MM.1S (cell line): ENCODE data around the gene WDR62.

Experiments
- DNase-seq: peaks from one replicate; pipeline ENCODE4 v3.0.0-alpha.2; 2015
- H2AFZ ChIP-seq: fragments of 300-600 bp; sonication (generic); 2 replicates; pipeline ENCODE4 v1.6.0; 2016; ENCODE audit warnings: antibody characterized with exemption, low read length
- H3F3A ChIP-seq: fragments of 300-600 bp; sonication (generic); 2 replicates; pipeline ENCODE4 v1.6.1; 2016; ENCODE audit warnings: mild to moderate bottlenecking, antibody characterized with exemption, low read length, moderate library complexity, mixed read lengths; ENCODE audit not compliant: insufficient read depth
- H3K27ac ChIP-seq: fragments of 300-600 bp; sonication (generic); 2 replicates; pipeline ENCODE4 v1.5.1; 2016; ENCODE audit warnings: mild to moderate bottlenecking, low read length
- H3K27me3 ChIP-seq: fragments of 300-600 bp; sonication (generic); replicated peaks from 2 replicates; pipeline ENCODE4 v1.6.0; 2016; ENCODE audit warnings: low read length; ENCODE audit not compliant: insufficient read depth
- H3K36me3 ChIP-seq: fragments of 300-600 bp; sonication (generic); replicated peaks from 2 replicates; pipeline ENCODE4 v1.6.1; 2016; ENCODE audit warnings: mild to moderate bottlenecking, low read length, mixed read lengths; ENCODE audit not compliant: insufficient read depth
- H3K4me1 ChIP-seq: fragments of 300-600 bp; sonication (generic); 2 replicates; pipeline ENCODE4 v1.6.1; 2016; ENCODE audit warnings: low read length, mixed read lengths
- H3K4me2 ChIP-seq: fragments of 300-600 bp; sonication (generic); 2 replicates; pipeline ENCODE4 v1.6.0; 2016; ENCODE audit warnings: low read depth, low read length
- H3K4me3 ChIP-seq: fragments of 300-600 bp; sonication (generic); 2 replicates; pipeline ENCODE4 v1.5.1; 2016; ENCODE audit warnings: low read length, mixed read lengths
- H3K79me2 ChIP-seq: fragments of 300-600 bp; sonication (generic); 2 replicates; pipeline ENCODE4 v1.6.1; 2016; ENCODE audit warnings: mixed run types, low read length, mixed read lengths
- H3K9ac ChIP-seq: fragments of 300-600 bp; sonication (generic); 2 replicates; pipeline ENCODE4 v1.6.1; 2016; ENCODE audit warnings: low read length, mixed read lengths
- H3K9me2 ChIP-seq: fragments of 300-600 bp; sonication (generic); replicated peaks from 2 replicates; pipeline ENCODE4 v1.6.1; 2016; ENCODE audit warnings: mild to moderate bottlenecking, low read length, mixed read lengths; ENCODE audit not compliant: insufficient read depth
- H3K9me3 ChIP-seq: fragments of 300-600 bp; sonication (generic); replicated peaks from 2 replicates; pipeline ENCODE4 v1.6.1; 2016; ENCODE audit warnings: mild to moderate bottlenecking, low read length, mixed read lengths; ENCODE audit not compliant: insufficient read depth
- H4K20me1 ChIP-seq: fragments of 300-600 bp; sonication (generic); 2 replicates; pipeline ENCODE4 v1.6.1; 2016; ENCODE audit warnings: mild to moderate bottlenecking, low read length, moderate library complexity, mixed read lengths; ENCODE audit not compliant: insufficient read depth
- EZH2 ChIP-seq: fragments of 300-600 bp; sonication (generic); optimal IDR thresholded peaks from 2 replicates; pipeline ENCODE3; 2017; ENCODE audit warnings: low read depth, mild to moderate bottlenecking, antibody characterized with exemption, low read length, mixed read lengths
- EZH2phosphoT487 ChIP-seq: fragments of 300-600 bp; sonication (generic); IDR thresholded peaks from 2 replicates; pipeline ENCODE4 v1.6.1; 2018; ENCODE audit warnings: antibody characterized with exemption, low read length
- TF ChIP-seq, protein P1 (sequence below): fragments of 300-600 bp; sonication (generic); IDR thresholded peaks from 2 replicates; pipeline ENCODE4 v1.5.1; 2016; ENCODE audit warnings: antibody characterized with exemption, low read length, mixed read lengths

Gene WDR62

GRCh38 chr19:36136964-36137686 is 82.4 kb downstream of the WDR62 start:
- Histone ChIP-seq H3K4me2 (peak overlapping the region; percentile 99), H3K36me3 (no peaks in the 10 kb centered on the region), H3K9ac (peak overlapping the region; percentile 62), H3F3A (peaks cover 35% of the 10 kb centered on the region), H3K9me3 (no peaks in the 10 kb centered on the region), H4K20me1 (no peaks in the 10 kb centered on the region), H2AFZ (peak overlapping the region; percentile 89), H3K27ac (peak overlapping the region; percentile 85), H3K9me2 (no peaks in the 10 kb centered on the region), H3K4me1 (peaks cover 21% of the 10 kb centered on the region), H3K27me3 (no peaks in the 10 kb centered on the region), H3K79me2 (peaks cover 20% of the 10 kb centered on the region), H3K4me3 (peak overlapping the region; percentile 57)
- peak; percentile 35 for DNase-seq
- TF ChIP-seq EZH2, result no peak

- peaks cover 35% of the 10 kb centered on the region for H3F3A ChIP-seq
- H3K27me3 ChIP-seq, result no peaks in the 10 kb centered on the region
- peaks cover 21% of the 10 kb centered on the region for H3K4me1 ChIP-seq
- peaks cover 29% of the 10 kb centered on the region for H3K79me2 ChIP-seq
- no peaks in the 10 kb centered on the region for H3K9me3 ChIP-seq
- H2AFZ ChIP-seq, result peak overlapping the region; percentile 98
- TF ChIP-seq, protein P1, sequence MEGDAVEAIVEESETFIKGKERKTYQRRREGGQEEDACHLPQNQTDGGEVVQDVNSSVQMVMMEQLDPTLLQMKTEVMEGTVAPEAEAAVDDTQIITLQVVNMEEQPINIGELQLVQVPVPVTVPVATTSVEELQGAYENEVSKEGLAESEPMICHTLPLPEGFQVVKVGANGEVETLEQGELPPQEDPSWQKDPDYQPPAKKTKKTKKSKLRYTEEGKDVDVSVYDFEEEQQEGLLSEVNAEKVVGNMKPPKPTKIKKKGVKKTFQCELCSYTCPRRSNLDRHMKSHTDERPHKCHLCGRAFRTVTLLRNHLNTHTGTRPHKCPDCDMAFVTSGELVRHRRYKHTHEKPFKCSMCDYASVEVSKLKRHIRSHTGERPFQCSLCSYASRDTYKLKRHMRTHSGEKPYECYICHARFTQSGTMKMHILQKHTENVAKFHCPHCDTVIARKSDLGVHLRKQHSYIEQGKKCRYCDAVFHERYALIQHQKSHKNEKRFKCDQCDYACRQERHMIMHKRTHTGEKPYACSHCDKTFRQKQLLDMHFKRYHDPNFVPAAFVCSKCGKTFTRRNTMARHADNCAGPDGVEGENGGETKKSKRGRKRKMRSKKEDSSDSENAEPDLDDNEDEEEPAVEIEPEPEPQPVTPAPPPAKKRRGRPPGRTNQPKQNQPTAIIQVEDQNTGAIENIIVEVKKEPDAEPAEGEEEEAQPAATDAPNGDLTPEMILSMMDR, result no peak
- TF ChIP-seq EZH2 (no peak), EZH2phosphoT487 (no peak)
- peak overlapping the region; percentile 92 for H3K27ac ChIP-seq
- peak overlapping the region; percentile 95 for H3K9ac ChIP-seq
- H3K36me3 ChIP-seq, result peaks cover 9% of the 10 kb centered on the region
- DNase-seq, result no peak
- H3K4me3 ChIP-seq, result peak overlapping the region; percentile 99
- no peaks in the 10 kb centered on the region for H4K20me1 ChIP-seq
- H3K4me2 ChIP-seq, result peak overlapping the region; percentile 91
- no peaks in the 10 kb centered on the region for H3K9me2 ChIP-seq
Measured at GRCh38 chr19:36139120-36139472, 84.4 kb downstream of the WDR62 start.

DNA sequence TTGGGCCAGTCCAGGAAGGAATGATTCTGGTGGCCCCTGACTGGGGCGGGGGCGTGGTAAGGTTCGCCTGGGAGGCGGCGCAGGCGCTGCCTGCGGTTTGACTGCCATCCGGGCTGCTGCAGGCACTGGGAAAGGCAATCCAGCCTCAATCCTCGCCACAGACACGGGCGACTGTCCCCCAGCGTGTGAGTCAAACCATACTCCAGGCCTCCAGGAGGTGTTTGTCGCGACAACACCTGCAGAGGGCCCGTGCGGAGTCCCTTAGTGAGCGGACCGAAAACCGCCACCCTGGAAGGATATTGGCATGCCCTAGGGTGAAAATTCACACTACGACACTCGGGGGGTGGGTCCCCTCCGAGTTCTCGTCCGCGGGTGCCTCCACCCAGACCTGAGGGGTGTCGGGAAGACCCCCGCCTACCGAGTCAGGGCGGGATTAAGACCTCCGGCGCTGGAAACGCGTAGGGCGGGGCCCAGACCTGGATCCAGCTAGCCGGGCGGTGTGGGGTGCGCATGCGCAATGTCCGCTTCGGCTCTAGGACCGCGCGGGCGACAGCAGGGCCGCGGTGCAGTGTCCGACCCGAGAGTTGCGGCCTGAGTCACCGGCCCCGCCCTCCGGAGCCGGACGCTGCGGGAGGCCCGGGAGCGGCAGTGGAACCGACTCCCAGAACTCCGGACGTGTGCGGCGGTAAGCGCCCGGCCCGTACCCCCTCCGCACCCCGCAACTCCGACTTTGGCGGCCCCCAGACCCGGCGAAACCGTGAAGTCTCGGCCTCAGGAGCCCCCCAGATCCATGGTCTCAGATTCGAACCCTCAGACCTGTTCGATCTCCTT is 85.0 kb downstream of the WDR62 start, which contains the start of gene CAPNS1:
Gene CAPNS1 (plus strand): TSS at position 594 of the 831 bp plus-strand sequence. CDS start 946 bp downstream, outside the sequence.
- Histone ChIP-seq H3K9me3 (no peaks in the 10 kb centered on the region), H2AFZ (peak within 1 kb of the TSS; percentile 98), H3K79me2 (peaks cover 29% of the 10 kb centered on the region), H3K27me3 (no peaks in the 10 kb centered on the region), H3K9ac (peak within 1 kb of the TSS; percentile 95), H3K4me3 (peak within 1 kb of the TSS; percentile 99), H3K4me1 (peaks cover 21% of the 10 kb centered on the region), H3K27ac (peak within 1 kb of the TSS; percentile 92), H4K20me1 (no peaks in the 10 kb centered on the region), H3K9me2 (no peaks in the 10 kb centered on the region), H3K36me3 (peaks cover 11% of the 10 kb centered on the region), H3F3A (peaks cover 35% of the 10 kb centered on the region), H3K4me2 (peak within 1 kb of the TSS; percentile 91)
- TF ChIP-seq EZH2 (no peak), EZH2phosphoT487 (no peak)
- TF ChIP-seq, protein P1, result peak; percentile 40
- DNase-seq, result peak; percentile 97
